Kidney epithelial cell (primary cell): ENCODE measurements around the gene CD79B. TPM values are rescaled to one million over a fixed set of nuclear protein-coding genes. Genes with fewer than 3 reads are reported as not detected.

ENCODE experiments used
- DNase-seq: peaks from one replicate; pipeline ENCODE4 v3.0.0-alpha.2; 2010; ENCODE audit warnings: low read depth
- H3K27me3 ChIP-seq: 2 replicates; pipeline ENCODE4 v1.6.0; 2011; ENCODE audit warnings: low read length; ENCODE audit not compliant: control insufficient read depth, insufficient read depth
- H3K36me3 ChIP-seq: 2 replicates; pipeline ENCODE4 v1.5.1; 2011; ENCODE audit warnings: low read length; ENCODE audit not compliant: control insufficient read depth, insufficient read depth
- H3K4me3 ChIP-seq: 2 replicates; pipeline ENCODE4 v1.5.1; 2011; ENCODE audit warnings: low read depth, mild to moderate bottlenecking, control low read depth, low read length
- total RNA-seq: library from RNA; depleted of rRNA; stranded (reverse); fragments of >200 nt; gene quantifications from 2 replicates; pipeline ENCODE4 v1.2.3, GENCODE V29; 2015
- TF ChIP-seq, protein P1 (sequence below): IDR thresholded peaks from 2 replicates; pipeline ENCODE4 v1.5.1; 2011; ENCODE audit warnings: mild to moderate bottlenecking, moderate library complexity, low read length, control low read depth, inconsistent platforms; ENCODE audit not compliant: insufficient read depth, poor library complexity, severe bottlenecking

The CD79B gene
- total RNA-seq, 1 donor from 2014 or later, result not detected

DNA sequence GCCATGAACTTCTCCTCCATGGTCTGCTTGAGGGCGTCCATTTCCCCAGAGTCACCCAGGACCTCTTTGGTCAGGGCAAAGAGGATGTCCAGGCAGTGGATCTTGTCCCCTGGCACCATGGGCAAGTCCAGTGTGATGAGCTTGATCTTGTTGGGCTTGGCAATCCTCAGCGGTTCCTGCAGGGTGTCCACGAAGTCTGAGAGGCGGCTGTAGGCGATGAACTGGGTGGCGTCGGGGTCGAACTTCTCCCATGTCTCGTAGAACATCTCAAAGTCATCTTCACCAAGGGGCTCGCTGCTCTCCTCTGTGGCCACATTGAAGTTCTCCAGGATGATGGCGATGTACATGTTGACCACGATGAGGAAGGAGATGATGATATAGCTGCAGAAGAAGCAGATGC, 9.0 kb upstream of the CD79B start:
- TF ChIP-seq, protein P1, sequence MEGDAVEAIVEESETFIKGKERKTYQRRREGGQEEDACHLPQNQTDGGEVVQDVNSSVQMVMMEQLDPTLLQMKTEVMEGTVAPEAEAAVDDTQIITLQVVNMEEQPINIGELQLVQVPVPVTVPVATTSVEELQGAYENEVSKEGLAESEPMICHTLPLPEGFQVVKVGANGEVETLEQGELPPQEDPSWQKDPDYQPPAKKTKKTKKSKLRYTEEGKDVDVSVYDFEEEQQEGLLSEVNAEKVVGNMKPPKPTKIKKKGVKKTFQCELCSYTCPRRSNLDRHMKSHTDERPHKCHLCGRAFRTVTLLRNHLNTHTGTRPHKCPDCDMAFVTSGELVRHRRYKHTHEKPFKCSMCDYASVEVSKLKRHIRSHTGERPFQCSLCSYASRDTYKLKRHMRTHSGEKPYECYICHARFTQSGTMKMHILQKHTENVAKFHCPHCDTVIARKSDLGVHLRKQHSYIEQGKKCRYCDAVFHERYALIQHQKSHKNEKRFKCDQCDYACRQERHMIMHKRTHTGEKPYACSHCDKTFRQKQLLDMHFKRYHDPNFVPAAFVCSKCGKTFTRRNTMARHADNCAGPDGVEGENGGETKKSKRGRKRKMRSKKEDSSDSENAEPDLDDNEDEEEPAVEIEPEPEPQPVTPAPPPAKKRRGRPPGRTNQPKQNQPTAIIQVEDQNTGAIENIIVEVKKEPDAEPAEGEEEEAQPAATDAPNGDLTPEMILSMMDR, result no peak
- no peak for DNase-seq
- Histone ChIP-seq H3K27me3 (peaks cover 2% of the 10 kb centered on the region), H3K4me3 (no peak overlapping the region), H3K36me3 (no peaks in the 10 kb centered on the region)

DNA sequence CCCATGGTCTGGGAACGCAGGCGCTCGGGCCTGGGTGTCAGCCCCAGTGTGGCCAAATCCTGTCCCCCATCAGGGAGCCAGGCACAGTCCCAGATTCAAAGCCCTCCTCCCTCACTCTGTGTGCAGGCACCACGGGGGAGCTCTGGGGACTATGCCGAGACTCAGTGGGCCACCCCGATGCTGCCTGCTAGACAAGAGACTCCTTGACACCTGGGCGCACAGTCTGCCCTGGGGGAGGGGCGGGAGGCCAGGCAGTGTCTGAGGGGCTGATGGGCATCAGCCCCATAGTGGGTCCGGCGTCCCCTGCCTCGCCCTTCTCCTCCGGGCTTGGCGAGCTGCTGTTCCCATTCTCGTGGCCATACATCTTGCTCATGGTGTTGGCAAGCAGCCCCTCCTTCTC, 8.5 kb upstream of the CD79B start:
- peaks cover 2% of the 10 kb centered on the region for H3K27me3 ChIP-seq
- no peak for DNase-seq
- no peak overlapping the region for H3K4me3 ChIP-seq
- TF ChIP-seq, protein P1, result no peak
- H3K36me3 ChIP-seq, result no peaks in the 10 kb centered on the region

DNA sequence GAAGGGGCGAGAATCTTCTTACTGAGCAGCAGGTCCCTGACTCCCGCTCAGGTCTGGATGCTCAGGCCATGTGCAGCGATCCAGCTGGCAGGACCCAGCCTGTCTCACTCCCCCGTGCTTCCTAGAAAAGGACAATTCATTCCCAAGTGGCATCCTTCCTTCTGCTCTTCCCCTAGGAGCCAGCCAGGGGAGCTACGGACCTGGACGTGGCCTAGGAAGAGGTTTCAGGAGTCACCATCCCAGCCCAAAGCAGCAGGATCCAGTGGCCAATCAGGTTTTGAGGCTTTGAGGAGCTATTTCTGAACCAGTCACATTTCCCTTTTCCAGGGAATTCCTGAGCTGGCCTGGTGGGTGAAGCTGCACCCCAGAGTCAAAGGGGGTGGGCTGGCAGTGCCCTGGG, 7.8 kb upstream of the CD79B start:
- DNase-seq, result no peak
- Histone ChIP-seq H3K4me3 (no peak overlapping the region), H3K27me3 (peaks cover 2% of the 10 kb centered on the region), H3K36me3 (no peaks in the 10 kb centered on the region)
- TF ChIP-seq, protein P1, result no peak

DNA sequence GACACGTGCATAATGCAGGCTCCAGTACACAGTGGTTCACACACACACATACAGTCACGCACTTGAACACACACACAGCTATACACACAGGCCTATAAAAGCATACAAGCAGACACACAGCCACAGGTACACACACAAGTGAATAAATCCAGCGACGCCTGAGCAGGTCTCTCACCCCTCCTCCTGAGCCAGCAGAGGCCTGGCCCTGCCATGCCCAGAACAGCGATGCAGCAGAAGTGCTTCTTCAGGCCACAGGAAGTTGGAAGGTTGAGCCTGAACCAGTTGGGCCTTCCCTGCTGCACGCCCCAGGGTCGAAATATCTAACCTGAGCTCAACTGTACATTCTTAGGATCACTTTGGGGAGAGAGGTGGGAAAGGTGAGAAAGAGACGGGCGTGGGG, 7.3 kb upstream of the CD79B start:
- no peaks in the 10 kb centered on the region for H3K36me3 ChIP-seq
- DNase-seq, result no peak
- TF ChIP-seq, protein P1, result no peak

DNA sequence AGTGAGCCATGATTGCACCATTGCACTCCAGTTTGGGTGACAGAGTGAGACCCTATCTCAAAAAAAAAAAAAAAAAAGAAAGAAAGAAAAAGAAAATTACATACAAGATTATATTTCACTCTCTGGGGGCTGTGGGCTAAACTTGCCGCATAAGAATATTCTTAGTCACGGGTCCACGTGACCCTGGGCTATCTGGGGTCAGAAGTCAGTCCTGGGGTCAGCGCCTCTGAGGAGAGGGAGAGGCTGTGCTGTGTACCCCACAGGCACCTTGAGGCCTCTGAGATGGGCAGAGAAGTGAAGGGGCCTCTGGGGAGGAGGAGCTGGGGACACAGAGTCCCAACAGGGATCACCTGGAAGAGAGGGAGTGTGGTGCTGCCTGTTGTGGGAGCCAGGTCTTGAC, 5.8 kb upstream of the CD79B start:
- no peak for DNase-seq
- Histone ChIP-seq H3K4me3 (no peak overlapping the region), H3K27me3 (peaks cover 4% of the 10 kb centered on the region), H3K36me3 (no peaks in the 10 kb centered on the region)
- TF ChIP-seq, protein P1, result no peak

More for the DNA sequence above, 7.3 kb upstream of the CD79B start:
- peaks cover 2% of the 10 kb centered on the region for H3K27me3 ChIP-seq
- H3K4me3 ChIP-seq, result no peak overlapping the region

DNA sequence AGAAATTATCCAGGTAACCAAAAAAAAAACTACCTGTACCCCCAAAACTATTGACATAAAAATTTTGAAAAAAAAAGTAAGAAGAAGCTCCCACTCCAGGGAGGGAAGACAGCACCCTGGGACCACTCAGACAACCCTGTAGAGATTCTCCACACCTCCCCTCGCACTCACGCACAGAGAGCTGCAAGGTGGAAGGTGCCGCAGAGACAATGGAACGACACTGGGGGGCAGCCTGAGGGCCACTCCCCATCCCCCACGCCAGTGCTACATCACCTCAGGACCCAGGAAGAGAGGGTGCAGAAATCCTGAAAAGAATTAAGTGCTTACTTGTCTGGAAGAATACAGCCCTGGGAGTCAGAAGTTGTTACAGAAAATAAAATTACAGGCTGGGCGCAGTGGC, 5.2 kb upstream of the CD79B start:
- Histone ChIP-seq H3K27me3 (peaks cover 2% of the 10 kb centered on the region), H3K36me3 (no peaks in the 10 kb centered on the region), H3K4me3 (no peak overlapping the region)
- DNase-seq, result no peak
- TF ChIP-seq, protein P1, result no peak
